Panc1 (cell line): Measurements from ENCODE around the gene CCNJL.

Experiments used
- POLR2AphosphoS5 ChIP-seq: IDR thresholded peaks from 2 replicates; pipeline ENCODE4 v1.6.1; 2012; ENCODE audit warnings: mild to moderate bottlenecking, low read depth, low read length, moderate library complexity
- REST ChIP-seq, 2 experiments: IDR thresholded peaks; 2 replicates each; pipeline ENCODE4 v1.6.1; 2011 to 2012; ENCODE audit warnings: low read depth in 2 of 2, control low read depth in 1 of 2, low read length in 1 of 2, mild to moderate bottlenecking in 1 of 2, moderate library complexity in 1 of 2; ENCODE audit not compliant: insufficient read depth in 1 of 2
- SIN3A ChIP-seq: IDR thresholded peaks from 2 replicates; pipeline ENCODE4 v1.6.1; 2012; ENCODE audit warnings: low read depth, mild to moderate bottlenecking, low read length, moderate library complexity, borderline replicate concordance; ENCODE audit not compliant: insufficient read depth
- TF ChIP-seq, protein P1 (sequence below): fragments of 450-650 bp; IDR thresholded peaks from 2 replicates; pipeline ENCODE4 v1.5.1; 2017; ENCODE audit warnings: mild to moderate bottlenecking

GRCh38 chr5:160250226-160250625, 62.1 kb downstream of the CCNJL start:
- TF ChIP-seq, protein P1, sequence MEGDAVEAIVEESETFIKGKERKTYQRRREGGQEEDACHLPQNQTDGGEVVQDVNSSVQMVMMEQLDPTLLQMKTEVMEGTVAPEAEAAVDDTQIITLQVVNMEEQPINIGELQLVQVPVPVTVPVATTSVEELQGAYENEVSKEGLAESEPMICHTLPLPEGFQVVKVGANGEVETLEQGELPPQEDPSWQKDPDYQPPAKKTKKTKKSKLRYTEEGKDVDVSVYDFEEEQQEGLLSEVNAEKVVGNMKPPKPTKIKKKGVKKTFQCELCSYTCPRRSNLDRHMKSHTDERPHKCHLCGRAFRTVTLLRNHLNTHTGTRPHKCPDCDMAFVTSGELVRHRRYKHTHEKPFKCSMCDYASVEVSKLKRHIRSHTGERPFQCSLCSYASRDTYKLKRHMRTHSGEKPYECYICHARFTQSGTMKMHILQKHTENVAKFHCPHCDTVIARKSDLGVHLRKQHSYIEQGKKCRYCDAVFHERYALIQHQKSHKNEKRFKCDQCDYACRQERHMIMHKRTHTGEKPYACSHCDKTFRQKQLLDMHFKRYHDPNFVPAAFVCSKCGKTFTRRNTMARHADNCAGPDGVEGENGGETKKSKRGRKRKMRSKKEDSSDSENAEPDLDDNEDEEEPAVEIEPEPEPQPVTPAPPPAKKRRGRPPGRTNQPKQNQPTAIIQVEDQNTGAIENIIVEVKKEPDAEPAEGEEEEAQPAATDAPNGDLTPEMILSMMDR: no peak
- TF ChIP-seq REST (IDR thresholded peaks at IDR 0.05; ENCODE audit: insufficient read depth in 1 of 2, low read depth in 2 of 2, low read length in 1 of 2) (no peak), POLR2AphosphoS5 (no peak; the same call in 1 of the 2 replicates), SIN3A (no peak)
